Medulla oblongata (tissue), 1 donor: ENCODE results near the gene RAD51B.

Source experiments
- DNase-seq: peaks from one replicate; pipeline ENCODE4 v3.0.0-alpha.2; 2015; ENCODE audit errors: extremely low spot score

RAD51B gene

GRCh38 chr14:68665131-68665530 lies 845.6 kb downstream of the RAD51B start:
- no peak for DNase-seq

- no peak for DNase-seq
Measured at GRCh38 chr14:68665792-68666204, 846.2 kb downstream of the RAD51B start.

GRCh38 chr14:68666236-68666635 lies 846.7 kb downstream of the RAD51B start:
- no peak for DNase-seq

- DNase-seq, result no peak
Measured at GRCh38 chr14:68666899-68667298, 847.3 kb downstream of the RAD51B start.

GRCh38 chr14:68667313-68667791 lies 847.8 kb downstream of the RAD51B start:
- no peak for DNase-seq

GRCh38 chr14:68668028-68668427 lies 848.4 kb downstream of the RAD51B start:
- DNase-seq, result no peak

- DNase-seq, result no peak
Measured at GRCh38 chr14:68668531-68668930, 849.0 kb downstream of the RAD51B start.

GRCh38 chr14:68669111-68669511 lies 849.5 kb downstream of the RAD51B start:
- no peak for DNase-seq

- DNase-seq, result no peak
Measured at GRCh38 chr14:68669603-68670358, 850.2 kb downstream of the RAD51B start.

- DNase-seq, result no peak
Measured at GRCh38 chr14:68670359-68670715, 850.8 kb downstream of the RAD51B start.

- no peak for DNase-seq
Measured at GRCh38 chr14:68671909-68672308, 852.3 kb downstream of the RAD51B start.

- no peak for DNase-seq
Measured at GRCh38 chr14:68672609-68673285, 853.2 kb downstream of the RAD51B start.

- no peak for DNase-seq
Measured at GRCh38 chr14:68673464-68673863, 853.9 kb downstream of the RAD51B start.

- no peak for DNase-seq
Measured at GRCh38 chr14:68674538-68675232, 855.1 kb downstream of the RAD51B start.

- no peak for DNase-seq
Measured at GRCh38 chr14:68675233-68675577, 855.6 kb downstream of the RAD51B start.

GRCh38 chr14:68676511-68676943 lies 856.9 kb downstream of the RAD51B start:
- DNase-seq, result no peak

GRCh38 chr14:68677476-68677875 lies 857.9 kb downstream of the RAD51B start:
- DNase-seq, result no peak

- no peak for DNase-seq
Measured at GRCh38 chr14:68677901-68678300, 858.3 kb downstream of the RAD51B start.

- no peak for DNase-seq
Measured at GRCh38 chr14:68678471-68678870, 858.9 kb downstream of the RAD51B start.

GRCh38 chr14:68679301-68679700 lies 859.7 kb downstream of the RAD51B start:
- DNase-seq, result no peak

GRCh38 chr14:68679746-68680467 lies 860.3 kb downstream of the RAD51B start:
- DNase-seq, result no peak

- DNase-seq, result no peak
Measured at GRCh38 chr14:68680541-68681051, 861.0 kb downstream of the RAD51B start.
